VCaP (cell line): ENCODE measurements around the gene H2BK1.
A peak's percentile ranks its signal among the peaks of the same experiment; 100 is the strongest.

Experiments
- H3K27ac ChIP-seq: fragments of 450-650 bp; 2 replicates; pipeline ENCODE4 v1.5.1; 2017
- TF ChIP-seq, protein P1 (sequence below): fragments of 450-650 bp; conservative IDR thresholded peaks from 2 replicates; pipeline ENCODE4 v1.5.1; 2017; ENCODE audit warnings: mild to moderate bottlenecking, moderate library complexity

Gene H2BK1

DNA sequence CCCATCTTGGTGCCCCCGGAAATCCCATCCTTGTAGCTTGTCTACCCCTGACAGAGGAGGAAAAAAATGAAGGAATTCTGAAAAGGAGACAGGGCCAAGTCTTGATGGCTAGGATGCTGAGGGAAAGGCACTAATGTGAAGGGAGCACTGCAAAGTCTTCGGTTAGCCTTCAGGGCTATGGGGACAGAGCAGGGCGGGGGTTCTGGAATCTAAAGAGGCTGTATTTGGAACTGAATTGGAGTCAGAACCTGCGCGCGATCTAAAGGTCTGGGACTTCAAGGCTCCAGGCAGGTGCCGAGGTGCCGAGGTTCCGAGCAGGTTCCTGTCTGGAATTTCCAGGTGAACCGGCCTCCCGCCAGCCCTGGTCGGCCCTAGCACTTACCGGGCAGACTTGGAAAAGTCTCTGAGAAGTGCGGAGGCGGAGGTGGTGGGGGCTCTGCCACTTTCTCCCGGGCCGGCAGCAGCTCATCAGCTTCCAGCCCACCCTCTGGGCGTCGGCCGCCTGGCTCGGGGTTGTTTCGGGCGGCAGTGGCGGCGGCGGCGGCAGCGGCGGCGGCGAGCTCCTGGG, 43.6 kb downstream of the H2BK1 start:
- H3K27ac ChIP-seq: peak overlapping the region; percentile 18; the same call in 1 of the 2 replicates
- TF ChIP-seq, protein P1, sequence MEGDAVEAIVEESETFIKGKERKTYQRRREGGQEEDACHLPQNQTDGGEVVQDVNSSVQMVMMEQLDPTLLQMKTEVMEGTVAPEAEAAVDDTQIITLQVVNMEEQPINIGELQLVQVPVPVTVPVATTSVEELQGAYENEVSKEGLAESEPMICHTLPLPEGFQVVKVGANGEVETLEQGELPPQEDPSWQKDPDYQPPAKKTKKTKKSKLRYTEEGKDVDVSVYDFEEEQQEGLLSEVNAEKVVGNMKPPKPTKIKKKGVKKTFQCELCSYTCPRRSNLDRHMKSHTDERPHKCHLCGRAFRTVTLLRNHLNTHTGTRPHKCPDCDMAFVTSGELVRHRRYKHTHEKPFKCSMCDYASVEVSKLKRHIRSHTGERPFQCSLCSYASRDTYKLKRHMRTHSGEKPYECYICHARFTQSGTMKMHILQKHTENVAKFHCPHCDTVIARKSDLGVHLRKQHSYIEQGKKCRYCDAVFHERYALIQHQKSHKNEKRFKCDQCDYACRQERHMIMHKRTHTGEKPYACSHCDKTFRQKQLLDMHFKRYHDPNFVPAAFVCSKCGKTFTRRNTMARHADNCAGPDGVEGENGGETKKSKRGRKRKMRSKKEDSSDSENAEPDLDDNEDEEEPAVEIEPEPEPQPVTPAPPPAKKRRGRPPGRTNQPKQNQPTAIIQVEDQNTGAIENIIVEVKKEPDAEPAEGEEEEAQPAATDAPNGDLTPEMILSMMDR: no peak

DNA sequence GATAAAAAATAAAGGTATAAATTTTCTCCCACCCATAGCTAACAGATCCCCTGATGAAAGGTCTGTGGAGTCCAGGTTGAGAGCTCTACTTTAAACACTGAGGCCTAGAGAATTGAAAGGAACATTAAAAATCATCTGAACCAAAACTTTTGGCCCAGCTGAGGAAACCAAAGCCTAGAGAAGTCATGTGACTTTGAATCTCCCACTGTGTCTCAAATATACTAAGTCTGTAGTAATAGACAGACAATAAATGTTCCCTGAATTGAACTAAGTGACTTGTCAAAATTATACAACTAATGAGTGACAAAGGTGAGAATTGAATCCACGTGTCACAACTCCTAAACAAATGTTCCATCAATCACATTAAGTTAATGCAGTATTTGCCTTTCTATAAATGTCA, 48.5 kb downstream of the H2BK1 start:
- no peak overlapping the region for H3K27ac ChIP-seq
- TF ChIP-seq, protein P1: no peak
